GM12874 (cell line): ENCODE data around the gene ANKS1B.

Experiments used
- TF ChIP-seq, protein P1 (sequence below): IDR thresholded peaks from 2 replicates; pipeline ENCODE4 v1.5.1; 2011; ENCODE audit warnings: low read depth, mild to moderate bottlenecking, control low read depth, low read length, moderate library complexity; ENCODE audit not compliant: insufficient read depth

The ANKS1B gene

GRCh38 chr12:98817742-98818141 is 1167.0 kb downstream of the ANKS1B start:
- TF ChIP-seq, protein P1, sequence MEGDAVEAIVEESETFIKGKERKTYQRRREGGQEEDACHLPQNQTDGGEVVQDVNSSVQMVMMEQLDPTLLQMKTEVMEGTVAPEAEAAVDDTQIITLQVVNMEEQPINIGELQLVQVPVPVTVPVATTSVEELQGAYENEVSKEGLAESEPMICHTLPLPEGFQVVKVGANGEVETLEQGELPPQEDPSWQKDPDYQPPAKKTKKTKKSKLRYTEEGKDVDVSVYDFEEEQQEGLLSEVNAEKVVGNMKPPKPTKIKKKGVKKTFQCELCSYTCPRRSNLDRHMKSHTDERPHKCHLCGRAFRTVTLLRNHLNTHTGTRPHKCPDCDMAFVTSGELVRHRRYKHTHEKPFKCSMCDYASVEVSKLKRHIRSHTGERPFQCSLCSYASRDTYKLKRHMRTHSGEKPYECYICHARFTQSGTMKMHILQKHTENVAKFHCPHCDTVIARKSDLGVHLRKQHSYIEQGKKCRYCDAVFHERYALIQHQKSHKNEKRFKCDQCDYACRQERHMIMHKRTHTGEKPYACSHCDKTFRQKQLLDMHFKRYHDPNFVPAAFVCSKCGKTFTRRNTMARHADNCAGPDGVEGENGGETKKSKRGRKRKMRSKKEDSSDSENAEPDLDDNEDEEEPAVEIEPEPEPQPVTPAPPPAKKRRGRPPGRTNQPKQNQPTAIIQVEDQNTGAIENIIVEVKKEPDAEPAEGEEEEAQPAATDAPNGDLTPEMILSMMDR = no peak

DNA sequence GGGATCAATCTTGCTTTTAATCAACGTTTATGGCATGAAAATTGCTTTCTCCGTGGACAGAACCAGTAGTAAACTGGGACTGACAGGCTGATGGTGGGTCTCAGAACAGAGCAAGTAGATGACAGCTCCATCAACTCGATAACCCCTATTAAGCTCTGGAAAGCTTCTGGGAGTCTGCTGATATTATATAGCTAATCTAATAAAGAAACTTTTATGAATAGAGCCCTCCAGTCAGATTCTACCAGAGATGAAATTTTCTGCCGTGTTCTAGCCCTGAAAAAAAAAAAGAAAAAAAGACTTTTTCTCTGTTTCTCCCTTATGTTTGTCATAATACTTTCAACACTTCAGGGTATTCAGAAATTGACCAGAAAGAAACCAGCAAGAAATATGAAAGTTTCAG is 1168.0 kb downstream of the ANKS1B start:
- TF ChIP-seq, protein P1 = no peak

GRCh38 chr12:98814254-98814653 is 1170.5 kb downstream of the ANKS1B start:
- TF ChIP-seq, protein P1 = no peak

DNA sequence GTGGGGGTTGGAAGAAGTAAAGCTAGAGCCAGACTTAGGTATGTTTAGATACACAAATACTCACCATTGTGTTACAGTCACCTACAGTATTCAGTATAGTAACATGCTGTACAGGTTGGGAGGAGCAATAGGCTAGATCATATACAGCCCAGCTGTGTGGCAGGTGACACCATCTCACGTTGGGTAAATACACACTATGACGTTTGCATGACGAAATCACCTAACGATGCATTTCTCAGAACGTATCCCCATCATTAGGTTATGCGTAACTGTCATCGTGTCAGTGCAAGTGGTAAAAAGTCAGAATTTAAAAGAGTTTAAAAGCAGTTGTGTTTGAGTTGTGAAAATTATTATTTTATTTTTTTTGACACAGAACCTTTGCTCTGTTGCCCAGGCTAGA is 1172.5 kb downstream of the ANKS1B start:
- TF ChIP-seq, protein P1 = no peak

- TF ChIP-seq, protein P1 = no peak
Observed at GRCh38 chr12:98808243-98808875, 1176.4 kb downstream of the ANKS1B start.

GRCh38 chr12:98807187-98807586 is 1177.5 kb downstream of the ANKS1B start:
- TF ChIP-seq, protein P1 = no peak

DNA sequence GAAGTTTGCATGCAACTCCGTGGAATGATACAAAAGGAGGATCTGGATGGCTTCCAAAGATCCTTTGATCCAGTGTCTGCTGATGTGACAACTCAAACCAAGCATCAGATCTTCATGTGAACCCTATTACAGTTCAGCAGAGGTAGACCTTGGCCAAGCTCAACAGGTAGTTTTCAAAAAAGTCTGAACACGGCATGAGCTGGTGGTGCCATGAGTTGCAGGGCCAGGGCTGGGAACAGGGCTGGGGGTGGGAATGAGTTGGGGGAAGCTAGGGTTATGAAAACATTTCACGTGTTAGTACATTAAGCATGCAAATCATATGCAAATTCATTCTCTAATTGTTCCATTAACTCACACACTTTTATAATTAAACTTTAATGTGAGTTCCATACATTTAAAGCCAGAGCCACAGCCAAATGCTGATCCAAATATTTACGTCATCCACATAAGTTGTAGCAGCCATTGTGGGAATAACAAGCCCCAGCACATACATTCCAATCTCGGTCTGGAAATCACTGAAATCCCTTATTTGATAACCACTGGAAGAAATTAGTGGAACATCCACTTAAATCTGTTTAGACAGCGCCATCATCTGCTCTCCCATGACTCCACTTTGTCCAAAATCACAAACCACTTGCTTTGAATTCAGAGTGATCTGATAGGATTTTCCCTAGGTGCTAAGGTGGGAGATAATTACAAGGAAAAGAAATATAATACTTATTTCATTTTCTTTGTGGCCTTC is 1181.1 kb downstream of the ANKS1B start:
- TF ChIP-seq, protein P1 = no peak
